Activated CD4-positive, alpha-beta memory T cell treated with anti-CD3 and anti-CD28 coated beads for 36 hours (primary cell): ENCODE data around the gene MEOX1. TPM values are rescaled to one million over a fixed set of nuclear protein-coding genes. Genes with fewer than 3 reads are reported as not detected.
"Not testable (repeated sequence)": the region's sequence is repeated elsewhere in the genome, so short reads cannot be mapped to it uniquely, and the experiment has no call there.

Experiments used
- CTCF ChIA-PET: fragments of 350-600 bp; sonication (Branson Sonifier 250); formaldehyde crosslinking; loops from one replicate; lab custom pipeline; 2021; ENCODE audit warnings: antibody characterized with exemption, inconsistent platforms; lab: Charles Lee
- POLR2A ChIA-PET: fragments of 350-600 bp; sonication (Branson Sonifier 250); formaldehyde crosslinking; loops from one replicate; lab custom pipeline; 2021; ENCODE audit warnings: antibody characterized with exemption; lab: Charles Lee
- DNase-seq: peaks from one replicate; pipeline ENCODE4 v3.0.0-alpha.2; 2020
- H3K27ac Mint-ChIP-seq: one replicate; pipeline ENCODE4 v1.8.0; 2021; ENCODE audit warnings: mixed read lengths
- H3K27me3 Mint-ChIP-seq: one replicate; pipeline ENCODE4 v1.8.0; 2021; ENCODE audit warnings: mixed read lengths
- H3K36me3 Mint-ChIP-seq: one replicate; pipeline ENCODE4 v1.8.0; 2021; ENCODE audit warnings: mixed read lengths
- H3K4me1 Mint-ChIP-seq: one replicate; pipeline ENCODE4 v1.8.0; 2021; ENCODE audit warnings: low read depth, mixed read lengths
- H3K4me3 Mint-ChIP-seq: one replicate; pipeline ENCODE4 v1.8.0; 2021; ENCODE audit warnings: mild to moderate bottlenecking, mixed read lengths
- H3K9me3 Mint-ChIP-seq: one replicate; pipeline ENCODE4 v1.8.0; 2021; ENCODE audit warnings: mixed read lengths
- intact Hi-C: fragments of 100-400 bp; cut with micrococcal nuclease; formaldehyde crosslinking; loops from one replicate; pipeline ENCODE4 v1.15.1; 2023
- total RNA-seq, 2 experiments: library from RNA; stranded (reverse); gene quantifications; one replicate each; pipeline ENCODE4 v1.2.3, GENCODE V29; 2021

Gene MEOX1
- total RNA-seq, 2 experiments from 2014 or later: 0.34 to 0.67 TPM

GRCh38 chr17:43695970-43696865, 34.5 kb upstream of the MEOX1 start:
- no peak overlapping the region for H3K4me3 Mint-ChIP-seq
- POLR2A ChIA-PET: no interaction called here
- no peak for DNase-seq
- H3K36me3 Mint-ChIP-seq: no peaks in the 10 kb centered on the region
- H3K4me1 Mint-ChIP-seq: peaks cover 4% of the 10 kb centered on the region
- H3K9me3 Mint-ChIP-seq: no peaks in the 10 kb centered on the region
- peaks cover 5% of the 10 kb centered on the region for H3K27me3 Mint-ChIP-seq
- intact Hi-C loops: no loop called here
- CTCF ChIA-PET: interaction anchor here (1.4 to 15.0 kb wide), 7 partner anchors 17 to 298 kb away, joined by 3 to 582 read pairs (median 6); partner anchors contain the start of genes CD300LG and SOST
- no peak overlapping the region for H3K27ac Mint-ChIP-seq

- intact Hi-C loops: loop anchor here (1.0 kb wide), 1 partner anchor 66 kb away; no protein-coding TSS in a partner anchor
- Mint-ChIP-seq H3K9me3 (no peaks in the 10 kb centered on the region), H3K4me1 (no peaks in the 10 kb centered on the region), H3K4me3 (peak overlapping the region; percentile 1), H3K36me3 (no peaks in the 10 kb centered on the region), H3K27me3 (no peaks in the 10 kb centered on the region), H3K27ac (no peak overlapping the region)
- ChIA-PET CTCF (interaction anchor here (0.7 to 15.0 kb wide), 34 partner anchors 8 to 296 kb away, joined by 3 to 582 read pairs (median 4); partner anchors contain the start of genes CD300LG, CFAP97D1, DHX8 and SOST), POLR2A (interaction anchor here (0.9 to 1.0 kb wide), 2 partner anchors 66 to 67 kb away, joined by 3 read pairs; no protein-coding TSS in a partner anchor)
- DNase-seq: peak; percentile 82
These were observed 32.6 kb upstream of the MEOX1 start for GRCh38 chr17:43694081-43694870.

DNA sequence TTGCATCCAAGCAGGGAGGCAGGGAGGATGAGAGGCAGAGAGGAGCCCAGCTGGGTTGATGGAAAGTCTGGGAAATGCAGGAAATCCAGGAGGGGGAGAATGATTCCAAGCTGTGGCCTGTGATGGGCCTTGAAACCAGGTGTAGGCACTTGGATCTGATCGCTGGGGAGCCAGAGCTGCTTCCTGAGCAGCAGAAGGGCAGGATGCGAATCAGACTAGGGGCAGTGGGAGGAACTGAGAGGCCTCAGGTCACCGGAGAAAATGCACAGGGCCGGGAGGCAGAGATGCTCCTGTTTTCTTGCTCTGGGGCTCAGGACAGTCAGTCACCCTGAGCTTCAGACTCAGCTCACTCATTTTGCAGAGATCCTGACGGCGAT, 29.6 kb upstream of the MEOX1 start:
- ChIA-PET CTCF (interaction anchor here (1.0 to 15.0 kb wide), 2 partner anchors 70 to 155 kb away, joined by 3 to 582 read pairs; partner anchors contain the start of gene SOST), POLR2A (no interaction called here)
- H3K4me3 Mint-ChIP-seq: no peak overlapping the region
- no peak overlapping the region for H3K27ac Mint-ChIP-seq
- intact Hi-C loops: no loop called here
- H3K36me3 Mint-ChIP-seq: no peaks in the 10 kb centered on the region
- no peaks in the 10 kb centered on the region for H3K4me1 Mint-ChIP-seq
- H3K27me3 Mint-ChIP-seq: no peaks in the 10 kb centered on the region
- no peak for DNase-seq
- no peaks in the 10 kb centered on the region for H3K9me3 Mint-ChIP-seq

- CTCF ChIA-PET: interaction anchor here (15.0 kb wide), 1 partner anchor 71 kb away, joined by 582 read pairs; the partner anchor contains the start of gene SOST
- Mint-ChIP-seq H3K4me3 (no peak overlapping the region), H3K9me3 (no peaks in the 10 kb centered on the region), H3K27me3 (no peaks in the 10 kb centered on the region), H3K4me1 (no peaks in the 10 kb centered on the region), H3K36me3 (no peaks in the 10 kb centered on the region), H3K27ac (no peak overlapping the region)
- intact Hi-C loops: no loop called here
- DNase-seq: no peak
- POLR2A ChIA-PET: no interaction called here
These were observed 29.0 kb upstream of the MEOX1 start for GRCh38 chr17:43690624-43691316.

DNA sequence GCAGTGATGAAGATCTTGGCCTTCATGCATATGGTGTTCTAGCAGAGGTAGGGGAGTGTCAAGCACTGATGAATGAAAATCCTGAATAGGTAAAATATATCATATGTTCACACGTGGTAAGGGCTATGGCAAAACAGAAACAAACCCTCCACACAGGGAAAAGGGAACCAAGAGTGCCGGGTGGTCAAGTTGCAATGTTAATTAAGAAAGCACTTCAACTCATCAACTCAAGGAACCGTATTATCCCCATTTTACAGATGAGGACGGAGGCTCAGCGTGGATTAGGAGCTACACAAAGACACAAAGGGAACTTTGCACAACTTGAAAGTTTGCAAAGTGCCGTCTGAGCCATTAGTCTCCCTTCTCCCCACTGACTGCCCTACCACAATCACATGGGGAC, 28.1 kb upstream of the MEOX1 start:
- DNase-seq: no peak
- Mint-ChIP-seq H3K4me3 (no peak overlapping the region), H3K27ac (no peak overlapping the region), H3K4me1 (no peaks in the 10 kb centered on the region), H3K27me3 (no peaks in the 10 kb centered on the region), H3K36me3 (no peaks in the 10 kb centered on the region), H3K9me3 (no peaks in the 10 kb centered on the region)
- ChIA-PET POLR2A (no interaction called here), CTCF (interaction anchor here (15.0 kb wide), 1 partner anchor 72 kb away, joined by 582 read pairs; the partner anchor contains the start of gene SOST)
- intact Hi-C loops: no loop called here

DNA sequence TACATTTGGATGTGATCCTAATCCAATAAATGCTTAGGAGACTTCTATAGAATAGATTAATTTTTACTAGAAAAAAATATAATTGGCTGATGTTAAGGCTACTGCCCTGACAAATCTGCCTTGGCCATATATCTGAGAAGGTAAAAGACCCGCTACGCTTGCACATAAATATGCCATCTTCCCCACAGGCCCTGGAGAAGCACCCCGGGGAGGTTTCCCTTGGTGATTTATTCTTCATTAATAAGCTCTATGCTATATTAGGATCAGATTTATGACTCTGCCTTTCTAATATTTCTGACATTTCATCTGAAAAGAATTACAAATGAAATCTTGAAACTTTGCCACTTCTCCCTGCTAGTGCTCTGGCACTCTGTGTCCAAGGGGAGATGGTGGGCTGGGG, 27.4 kb upstream of the MEOX1 start:
- Mint-ChIP-seq H3K4me3 (no peak overlapping the region), H3K36me3 (no peaks in the 10 kb centered on the region), H3K4me1 (no peaks in the 10 kb centered on the region), H3K9me3 (no peaks in the 10 kb centered on the region), H3K27me3 (no peaks in the 10 kb centered on the region), H3K27ac (no peak overlapping the region)
- no peak for DNase-seq
- CTCF ChIA-PET: interaction anchor here (15.0 kb wide), 1 partner anchor 72 kb away, joined by 582 read pairs; the partner anchor contains the start of gene SOST
- POLR2A ChIA-PET: no interaction called here
- intact Hi-C loops: no loop called here

DNA sequence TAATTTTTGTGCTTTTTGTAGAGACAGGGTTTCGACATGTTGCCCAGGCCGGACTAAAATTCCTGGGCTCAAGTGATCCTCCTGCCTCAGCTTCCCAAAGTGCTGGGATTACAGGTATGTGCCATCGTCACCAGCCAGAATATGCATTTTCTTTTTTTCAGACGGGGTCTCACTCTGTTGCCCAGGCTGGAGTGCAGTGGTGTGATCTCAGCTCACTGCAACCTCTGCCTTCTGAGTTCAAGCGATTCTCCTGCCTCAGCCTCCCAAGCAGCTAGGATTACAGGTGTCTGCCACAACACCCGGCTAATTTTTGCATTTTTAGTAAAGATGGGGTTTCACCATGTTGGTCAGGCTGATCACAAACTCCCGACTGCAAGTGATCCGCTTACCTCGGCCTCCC, 25.2 kb upstream of the MEOX1 start:
- CTCF ChIA-PET: interaction anchor here (1.4 kb wide), 1 partner anchor 109 kb away, joined by 4 read pairs; no protein-coding TSS in a partner anchor
- intact Hi-C loops, H3K36me3 Mint-ChIP-seq, H3K4me1 Mint-ChIP-seq, H3K4me3 Mint-ChIP-seq, H3K9me3 Mint-ChIP-seq, H3K27ac Mint-ChIP-seq, POLR2A ChIA-PET, DNase-seq, H3K27me3 Mint-ChIP-seq: not testable (repeated sequence)

GRCh38 chr17:43683928-43684653, 22.4 kb upstream of the MEOX1 start:
- ChIA-PET CTCF (interaction anchor here (0.9 to 2.8 kb wide), 3 partner anchors 10 to 76 kb away, joined by 5 to 13 read pairs (median 5); no protein-coding TSS in a partner anchor), POLR2A (no interaction called here)
- H3K27ac Mint-ChIP-seq: no peak overlapping the region
- H3K4me3 Mint-ChIP-seq: no peak overlapping the region
- H3K4me1 Mint-ChIP-seq: no peaks in the 10 kb centered on the region
- intact Hi-C loops: no loop called here
- no peaks in the 10 kb centered on the region for H3K27me3 Mint-ChIP-seq
- no peaks in the 10 kb centered on the region for H3K36me3 Mint-ChIP-seq
- DNase-seq: no peak
- H3K9me3 Mint-ChIP-seq: no peaks in the 10 kb centered on the region

DNA sequence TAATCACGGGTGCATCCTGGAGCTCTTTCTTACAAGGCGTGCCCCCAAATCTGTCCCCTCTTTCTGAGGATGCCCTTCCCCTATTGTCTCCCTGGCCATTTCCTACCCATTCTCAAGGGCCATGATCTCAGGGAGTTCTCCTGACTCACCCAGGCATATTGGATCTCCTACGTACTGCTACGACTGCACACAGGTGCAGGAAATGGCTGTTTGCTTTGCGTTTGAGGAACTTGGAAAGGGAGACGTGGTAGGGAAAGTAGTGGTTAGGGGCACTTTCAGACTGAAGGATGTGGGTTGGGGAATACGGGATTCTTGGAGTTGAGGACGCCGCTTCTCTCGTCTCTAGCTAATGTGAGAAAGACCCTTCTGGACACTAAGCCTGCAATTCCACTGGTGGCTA, 18.7 kb upstream of the MEOX1 start:
- peaks cover 5% of the 10 kb centered on the region for H3K4me1 Mint-ChIP-seq
- POLR2A ChIA-PET: no interaction called here
- no peaks in the 10 kb centered on the region for H3K36me3 Mint-ChIP-seq
- CTCF ChIA-PET: interaction anchor here (1.0 to 1.8 kb wide), 3 partner anchors 33 to 86 kb away, joined by 3 to 9 read pairs (median 5); no protein-coding TSS in a partner anchor
- H3K27me3 Mint-ChIP-seq: no peaks in the 10 kb centered on the region
- intact Hi-C loops: no loop called here
- DNase-seq: no peak
- H3K9me3 Mint-ChIP-seq: no peaks in the 10 kb centered on the region
- H3K27ac Mint-ChIP-seq: no peak overlapping the region
- no peak overlapping the region for H3K4me3 Mint-ChIP-seq

DNA sequence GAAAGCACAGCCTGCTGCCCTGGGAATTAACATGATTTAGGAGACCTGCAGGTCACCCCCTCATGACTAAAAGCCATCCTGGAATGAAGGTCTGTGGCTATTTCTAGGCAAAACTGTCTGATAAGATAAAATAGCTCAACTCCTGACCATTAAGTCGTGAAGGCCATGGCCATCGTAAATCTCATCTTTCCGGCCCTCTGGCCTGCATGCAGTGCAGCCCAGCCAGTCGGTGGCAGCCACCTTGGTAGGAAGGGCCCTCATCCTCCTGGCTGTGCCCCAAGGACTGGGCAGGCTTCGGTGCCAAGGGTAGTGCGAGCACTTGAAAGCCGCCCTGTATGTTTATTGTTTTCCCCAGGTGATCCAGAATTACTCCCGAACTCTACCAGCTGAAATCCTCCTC, 18.2 kb upstream of the MEOX1 start:
- peaks cover 5% of the 10 kb centered on the region for H3K4me1 Mint-ChIP-seq
- no peak overlapping the region for H3K4me3 Mint-ChIP-seq

GRCh38 chr17:43679401-43679800, 17.7 kb upstream of the MEOX1 start:
- no peaks in the 10 kb centered on the region for H3K27me3 Mint-ChIP-seq
- H3K4me3 Mint-ChIP-seq: no peak overlapping the region
- H3K4me1 Mint-ChIP-seq: peaks cover 5% of the 10 kb centered on the region
- H3K36me3 Mint-ChIP-seq: no peaks in the 10 kb centered on the region
- CTCF ChIA-PET: interaction anchor here (1.8 kb wide), 1 partner anchor 87 kb away, joined by 9 read pairs; no protein-coding TSS in a partner anchor
- H3K9me3 Mint-ChIP-seq: no peaks in the 10 kb centered on the region
- no peak for DNase-seq
- intact Hi-C loops: no loop called here
- POLR2A ChIA-PET: no interaction called here
- no peak overlapping the region for H3K27ac Mint-ChIP-seq

More for the DNA sequence above, 18.2 kb upstream of the MEOX1 start:
- ChIA-PET POLR2A (no interaction called here), CTCF (interaction anchor here (1.0 to 1.8 kb wide), 3 partner anchors 33 to 86 kb away, joined by 3 to 9 read pairs (median 5); no protein-coding TSS in a partner anchor)
- H3K9me3 Mint-ChIP-seq: no peaks in the 10 kb centered on the region
- H3K36me3 Mint-ChIP-seq: no peaks in the 10 kb centered on the region
- H3K27me3 Mint-ChIP-seq: no peaks in the 10 kb centered on the region
- intact Hi-C loops: no loop called here
- H3K27ac Mint-ChIP-seq: no peak overlapping the region
- DNase-seq: no peak
